K562 (cell line): Measurements from ENCODE around the gene AGR2. TPM values are rescaled to one million over a fixed set of nuclear protein-coding genes. Genes with fewer than 3 reads are reported as not detected.

Source experiments
- ARID1B ChIP-seq: fragments of 450-650 bp; IDR thresholded peaks from 2 replicates; pipeline ENCODE4 v1.6.1; 2016; ENCODE audit warnings: antibody characterized with exemption, mild to moderate bottlenecking, inconsistent platforms
- CBFA2T3 ChIP-seq: fragments of 450-650 bp; IDR thresholded peaks from 2 replicates; pipeline ENCODE4 v1.6.1; 2017
- EZH2 ChIP-seq: IDR thresholded peaks from 2 replicates; pipeline ENCODE4 v1.6.1; 2012; ENCODE audit warnings: low read depth, mild to moderate bottlenecking, inconsistent platforms, low read length, borderline replicate concordance
- HEY1 ChIP-seq: fragments of 250-450 bp; sonication (Bioruptor Pico); IDR thresholded peaks from 2 replicates; pipeline ENCODE4 v1.5.0; 2020; ENCODE audit warnings: mild to moderate bottlenecking, moderate library complexity, borderline replicate concordance
- HMGN3 ChIP-seq: IDR thresholded peaks from 2 replicates; pipeline ENCODE4 v1.6.1; 2011; ENCODE audit warnings: borderline replicate concordance, low read depth, mild to moderate bottlenecking, mixed read lengths, low read length; ENCODE audit not compliant: insufficient read length; ENCODE audit errors: extremely low read depth
- KAT8 ChIP-seq: fragments of 450-650 bp; IDR thresholded peaks from 2 replicates; pipeline ENCODE4 v1.6.1; 2016; ENCODE audit warnings: low read depth, mild to moderate bottlenecking
- KLF1 ChIP-seq: fragments of 450-650 bp; IDR thresholded peaks from 2 replicates; pipeline ENCODE4 v1.6.1; 2016; ENCODE audit warnings: missing genetic modification characterization, missing compliant biosample characterization
- KLF6 ChIP-seq: fragments of 250-450 bp; sonication (Bioruptor Pico); IDR thresholded peaks from 2 replicates; pipeline ENCODE4 v1.4.0; 2020; ENCODE audit warnings: mild to moderate bottlenecking, moderate library complexity, borderline replicate concordance
- MAZ ChIP-seq, 2 experiments: fragments of 450-650 bp in 1 of 2; sonication (generic) in 1 of 2; formaldehyde crosslinking; IDR thresholded peaks in 1 of 2; conservative IDR thresholded peaks in 1 of 2; 2 replicates each; pipeline versions ENCODE4 v1.4.0 to v1.5.0; 2020; ENCODE audit warnings: mild to moderate bottlenecking in 1 of 2, missing genetic modification reagents in 1 of 2
- NCOR1 ChIP-seq: fragments of 450-650 bp; IDR thresholded peaks from 2 replicates; pipeline ENCODE4 v1.6.1; 2016; ENCODE audit warnings: mild to moderate bottlenecking, moderate library complexity
- SMARCB1 ChIP-seq: IDR thresholded peaks from 2 replicates; pipeline ENCODE4 v1.6.1; 2011; ENCODE audit warnings: improper control_type of control experiment, low read depth; ENCODE audit not compliant: insufficient read length
- SREBF2 ChIP-seq: sonication (generic); formaldehyde crosslinking; IDR thresholded peaks from 2 replicates; pipeline ENCODE4 v1.4.0; 2020; ENCODE audit warnings: mild to moderate bottlenecking, missing genetic modification reagents
- TAF15 ChIP-seq: fragments of 200-400 bp; formaldehyde crosslinking; IDR thresholded peaks from 2 replicates; pipeline ENCODE4 v1.6.1; 2017; ENCODE audit warnings: mild to moderate bottlenecking, low read depth, low read length, moderate library complexity
- TAL1 ChIP-seq: fragments of 450-650 bp; IDR thresholded peaks from 2 replicates; pipeline ENCODE4 v1.6.1; 2016; ENCODE audit warnings: mild to moderate bottlenecking
- TCF7 ChIP-seq: sonication (generic); IDR thresholded peaks from 2 replicates; pipeline ENCODE4 v1.6.1; 2016; ENCODE audit warnings: antibody characterized with exemption, borderline replicate concordance
- ZNF224 ChIP-seq: sonication (generic); formaldehyde crosslinking; IDR thresholded peaks from 2 replicates; pipeline ENCODE4 v1.8.0; 2022; ENCODE audit warnings: mild to moderate bottlenecking, missing genetic modification reagents
- ZNF436 ChIP-seq: fragments of 250-450, 450-650 bp; sonication (Bioruptor Pico); formaldehyde crosslinking; IDR thresholded peaks from 2 replicates; pipeline ENCODE4 v1.7.0; 2020; ENCODE audit warnings: mild to moderate bottlenecking
- ZNF695 ChIP-seq: fragments of 450-650 bp; formaldehyde crosslinking; IDR thresholded peaks from 2 replicates; pipeline ENCODE4 v1.4.0; 2020; ENCODE audit warnings: mild to moderate bottlenecking, moderate library complexity
- polyA plus RNA-seq, 8 experiments: library from polyadenylated mRNA; depleted of rRNA in 4 of 8; stranded (reverse) in 5 of 8; unstranded in 3 of 8; fragments of >200 nt; fragmentation: Nextera tagmentation in 2 of 8; fragmentation: Illumina TruSeq in 1 of 8; extraction: Ambion mirVana in 2 of 8; extraction: Trizol in 1 of 8; gene quantifications; 2 replicates each; pipeline versions ENCODE4 v1.2.1 to v1.2.3, GENCODE V29; 2011 to 2014; ENCODE audit warnings: inconsistent platforms in 1 of 8, missing spikeins in 1 of 8
- total RNA-seq, 7 experiments: library from RNA; depleted of rRNA in 6 of 7; stranded (reverse); fragments of >200 nt in 6 of 7; fragmentation: Illumina TruSeq in 2 of 7; extraction: Trizol in 2 of 7; gene quantifications; 2 replicates each; pipeline versions ENCODE4 v1.2.1 to v1.2.3, GENCODE V29; 2011 to 2021; ENCODE audit warnings: low replicate concordance in 1 of 7
- TF ChIP-seq, protein P1 (sequence below), 2 experiments: fragments of 250-450 bp in 1 of 2; fragments of 450-650 bp in 1 of 2; sonication (Bioruptor Pico) in 1 of 2; IDR thresholded peaks; 2 replicates each; pipeline versions ENCODE4 v1.6.1 to v1.8.0; 2016 to 2021; ENCODE audit warnings: mild to moderate bottlenecking in 2 of 2, moderate library complexity in 2 of 2, missing compliant biosample characterization in 1 of 2, missing genetic modification characterization in 1 of 2
- TF ChIP-seq, protein P2 (sequence below): fragments of 250-450 bp; sonication (Bioruptor Pico); IDR thresholded peaks from 2 replicates; pipeline ENCODE4 v1.8.0; 2022; ENCODE audit warnings: moderate library complexity, mild to moderate bottlenecking, inconsistent platforms
- TF ChIP-seq, protein P3 (sequence below): sonication (generic); formaldehyde crosslinking; IDR thresholded peaks from 2 replicates; pipeline ENCODE4 v1.5.0; 2020; ENCODE audit warnings: missing genetic modification reagents
- TF ChIP-seq, protein P4 (sequence below): sonication (generic); formaldehyde crosslinking; IDR thresholded peaks from 2 replicates; pipeline ENCODE4 v1.8.0; 2023; ENCODE audit warnings: mild to moderate bottlenecking, missing genetic modification reagents

AGR2 gene
- total and polyA plus RNA-seq, 9 of the 15 experiments (the other 6 are each of a cell fraction or from before 2014, with no cell fraction given), result 0.66 TPM; not detected in 8

DNA sequence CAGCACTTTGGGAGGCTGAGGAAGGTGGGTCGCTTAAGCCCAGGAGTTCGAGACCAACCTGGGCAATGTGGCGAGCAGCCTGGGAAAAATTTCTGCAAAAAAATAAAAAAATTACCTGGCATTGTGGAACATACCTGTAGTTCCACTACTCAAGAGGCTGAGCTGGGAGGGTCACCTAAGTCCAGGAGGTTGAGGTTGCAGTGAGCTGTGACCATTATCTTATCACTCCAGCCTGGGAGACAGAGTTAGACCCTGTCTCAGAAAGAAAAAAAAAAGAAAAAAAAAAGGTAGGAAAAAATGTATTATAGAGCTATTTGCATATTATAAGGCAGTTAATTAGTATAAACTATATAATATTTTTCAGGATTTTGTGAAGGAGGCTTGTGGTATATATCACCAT, 62.3 kb downstream of the AGR2 start (continued):
- TF ChIP-seq KLF6, result no peak
- TF ChIP-seq TAF15, result no peak
- TF ChIP-seq KLF1 (tag), result no peak
- TF ChIP-seq MAZ (CRISPR knock-in tag; conservative IDR thresholded peaks at IDR 0.05 in 1 of 2, IDR thresholded peaks at IDR 0.05 in 1 of 2), result no peak
- no peak for TF ChIP-seq HEY1 (CRISPR knock-in tag)
- no peak for TF ChIP-seq EZH2
- peak; percentile 80 for TF ChIP-seq CBFA2T3
- no peak for TF ChIP-seq ZNF436
- TF ChIP-seq TAL1, result peak; percentile 71
- no peak for TF ChIP-seq ZNF695 (CRISPR knock-in tag)
- no peak for TF ChIP-seq KAT8
- peak; percentile 53 for TF ChIP-seq SMARCB1
- peak; percentile 80 for TF ChIP-seq ARID1B
- TF ChIP-seq, protein P1, sequence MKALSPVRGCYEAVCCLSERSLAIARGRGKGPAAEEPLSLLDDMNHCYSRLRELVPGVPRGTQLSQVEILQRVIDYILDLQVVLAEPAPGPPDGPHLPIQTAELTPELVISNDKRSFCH (CRISPR knock-in tag; IDR thresholded peaks at IDR 0.05), result no peak
- TF ChIP-seq, protein P1 (tag; IDR thresholded peaks at IDR 0.05), result no peak
- peak; percentile 58 for TF ChIP-seq NCOR1
- no peak for TF ChIP-seq ZNF224 (CRISPR knock-in tag)
- TF ChIP-seq, protein P2, sequence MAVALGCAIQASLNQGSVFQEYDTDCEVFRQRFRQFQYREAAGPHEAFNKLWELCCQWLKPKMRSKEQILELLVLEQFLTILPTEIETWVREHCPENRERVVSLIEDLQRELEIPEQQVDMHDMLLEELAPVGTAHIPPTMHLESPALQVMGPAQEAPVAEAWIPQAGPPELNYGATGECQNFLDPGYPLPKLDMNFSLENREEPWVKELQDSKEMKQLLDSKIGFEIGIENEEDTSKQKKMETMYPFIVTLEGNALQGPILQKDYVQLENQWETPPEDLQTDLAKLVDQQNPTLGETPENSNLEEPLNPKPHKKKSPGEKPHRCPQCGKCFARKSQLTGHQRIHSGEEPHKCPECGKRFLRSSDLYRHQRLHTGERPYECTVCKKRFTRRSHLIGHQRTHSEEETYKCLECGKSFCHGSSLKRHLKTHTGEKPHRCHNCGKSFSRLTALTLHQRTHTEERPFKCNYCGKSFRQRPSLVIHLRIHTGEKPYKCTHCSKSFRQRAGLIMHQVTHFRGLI (CRISPR knock-in tag), result no peak
- TF ChIP-seq, protein P3, sequence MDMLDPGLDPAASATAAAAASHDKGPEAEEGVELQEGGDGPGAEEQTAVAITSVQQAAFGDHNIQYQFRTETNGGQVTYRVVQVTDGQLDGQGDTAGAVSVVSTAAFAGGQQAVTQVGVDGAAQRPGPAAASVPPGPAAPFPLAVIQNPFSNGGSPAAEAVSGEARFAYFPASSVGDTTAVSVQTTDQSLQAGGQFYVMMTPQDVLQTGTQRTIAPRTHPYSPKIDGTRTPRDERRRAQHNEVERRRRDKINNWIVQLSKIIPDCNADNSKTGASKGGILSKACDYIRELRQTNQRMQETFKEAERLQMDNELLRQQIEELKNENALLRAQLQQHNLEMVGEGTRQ (CRISPR knock-in tag), result no peak
- TF ChIP-seq HMGN3, result no peak
- TF ChIP-seq TCF7, result no peak
- TF ChIP-seq, protein P4, sequence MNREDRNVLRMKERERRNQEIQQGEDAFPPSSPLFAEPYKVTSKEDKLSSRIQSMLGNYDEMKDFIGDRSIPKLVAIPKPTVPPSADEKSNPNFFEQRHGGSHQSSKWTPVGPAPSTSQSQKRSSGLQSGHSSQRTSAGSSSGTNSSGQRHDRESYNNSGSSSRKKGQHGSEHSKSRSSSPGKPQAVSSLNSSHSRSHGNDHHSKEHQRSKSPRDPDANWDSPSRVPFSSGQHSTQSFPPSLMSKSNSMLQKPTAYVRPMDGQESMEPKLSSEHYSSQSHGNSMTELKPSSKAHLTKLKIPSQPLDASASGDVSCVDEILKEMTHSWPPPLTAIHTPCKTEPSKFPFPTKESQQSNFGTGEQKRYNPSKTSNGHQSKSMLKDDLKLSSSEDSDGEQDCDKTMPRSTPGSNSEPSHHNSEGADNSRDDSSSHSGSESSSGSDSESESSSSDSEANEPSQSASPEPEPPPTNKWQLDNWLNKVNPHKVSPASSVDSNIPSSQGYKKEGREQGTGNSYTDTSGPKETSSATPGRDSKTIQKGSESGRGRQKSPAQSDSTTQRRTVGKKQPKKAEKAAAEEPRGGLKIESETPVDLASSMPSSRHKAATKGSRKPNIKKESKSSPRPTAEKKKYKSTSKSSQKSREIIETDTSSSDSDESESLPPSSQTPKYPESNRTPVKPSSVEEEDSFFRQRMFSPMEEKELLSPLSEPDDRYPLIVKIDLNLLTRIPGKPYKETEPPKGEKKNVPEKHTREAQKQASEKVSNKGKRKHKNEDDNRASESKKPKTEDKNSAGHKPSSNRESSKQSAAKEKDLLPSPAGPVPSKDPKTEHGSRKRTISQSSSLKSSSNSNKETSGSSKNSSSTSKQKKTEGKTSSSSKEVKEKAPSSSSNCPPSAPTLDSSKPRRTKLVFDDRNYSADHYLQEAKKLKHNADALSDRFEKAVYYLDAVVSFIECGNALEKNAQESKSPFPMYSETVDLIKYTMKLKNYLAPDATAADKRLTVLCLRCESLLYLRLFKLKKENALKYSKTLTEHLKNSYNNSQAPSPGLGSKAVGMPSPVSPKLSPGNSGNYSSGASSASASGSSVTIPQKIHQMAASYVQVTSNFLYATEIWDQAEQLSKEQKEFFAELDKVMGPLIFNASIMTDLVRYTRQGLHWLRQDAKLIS (CRISPR knock-in tag), result no peak
- no peak for TF ChIP-seq SREBF2 (CRISPR knock-in tag)
